HG03139 (cell line): Measurements from ENCODE around the gene EEPD1.
"Not testable (repeated sequence)": the region's sequence is repeated elsewhere in the genome, so short reads cannot be mapped to it uniquely, and the experiment has no call there.

Experiments used
- ATAC-seq: cut with Tn5 transposase; IDR thresholded peaks from one replicate; pipeline ENCODE4 v1.9.1; 2021; ENCODE audit not compliant: unreplicated experiment

Gene EEPD1

GRCh38 chr7:36128448-36129047, 24.5 kb upstream of the EEPD1 start:
- ATAC-seq: no peak

GRCh38 chr7:36129048-36129534, 24.0 kb upstream of the EEPD1 start:
- no peak for ATAC-seq

GRCh38 chr7:36130236-36130945, 22.7 kb upstream of the EEPD1 start:
- ATAC-seq: no peak

- no peak for ATAC-seq
Measured at GRCh38 chr7:36131026-36131425, 22.0 kb upstream of the EEPD1 start.

GRCh38 chr7:36131499-36131898, 21.6 kb upstream of the EEPD1 start:
- ATAC-seq: no peak

GRCh38 chr7:36132012-36132411, 21.0 kb upstream of the EEPD1 start:
- ATAC-seq: no peak

- ATAC-seq: no peak
Measured at GRCh38 chr7:36135700-36136099, 17.4 kb upstream of the EEPD1 start.

GRCh38 chr7:36137258-36137657, 15.8 kb upstream of the EEPD1 start:
- ATAC-seq: no peak

GRCh38 chr7:36137754-36138153, 15.3 kb upstream of the EEPD1 start:
- no peak for ATAC-seq

GRCh38 chr7:36138209-36138608, 14.8 kb upstream of the EEPD1 start:
- no peak for ATAC-seq

GRCh38 chr7:36141351-36141750, 11.7 kb upstream of the EEPD1 start:
- no peak for ATAC-seq

GRCh38 chr7:36141850-36142249, 11.2 kb upstream of the EEPD1 start:
- ATAC-seq: no peak

- no peak for ATAC-seq
Measured at GRCh38 chr7:36144189-36144588, 8.9 kb upstream of the EEPD1 start.

- no peak for ATAC-seq
Measured at GRCh38 chr7:36145686-36146085, 7.4 kb upstream of the EEPD1 start.

GRCh38 chr7:36147361-36147760, 5.7 kb upstream of the EEPD1 start:
- no peak for ATAC-seq

GRCh38 chr7:36148422-36149065, 4.5 kb upstream of the EEPD1 start:
- no peak for ATAC-seq

GRCh38 chr7:36149240-36149639, 3.8 kb upstream of the EEPD1 start:
- ATAC-seq: not testable (repeated sequence)

- no peak for ATAC-seq
Measured at GRCh38 chr7:36149694-36150452, 3.2 kb upstream of the EEPD1 start.

GRCh38 chr7:36151921-36152755, 916 bp upstream of the EEPD1 start:
- no peak for ATAC-seq

- ATAC-seq: peak; percentile 5
Measured at GRCh38 chr7:36153571-36154097, 580 bp downstream of the EEPD1 start.
